IMR-90 (cell line): ENCODE results near the gene CTSC. TPM values are rescaled to one million over a fixed set of nuclear protein-coding genes. Genes with fewer than 3 reads are reported as not detected.

ENCODE experiments used
- ATAC-seq: fragments of 200-7000 bp; cut with Tn5 transposase; 2 replicates; pipeline ENCODE4 v1.9.1; 2020; ENCODE audit warnings: low read depth, mild to moderate bottlenecking, moderate library complexity
- BruUV-seq: library from RNA; stranded (reverse); fragments of 400-500 nt; replicated peaks from 2 replicates; lab custom pipeline; 2021; lab: Mats Ljungman, UMichigan
- CTCF ChIA-PET: fragments of 300-600 bp; formaldehyde crosslinking; extraction: SDS; loops from one replicate; lab custom pipeline; 2021; ENCODE audit warnings: antibody characterized with exemption; lab: Yijun Ruan, JAX
- POLR2A ChIA-PET: fragments of 300-600 bp; sonication (Branson Sonifier 250); formaldehyde crosslinking; loops from one replicate; lab custom pipeline; 2022; ENCODE audit warnings: antibody characterized with exemption; ENCODE audit not compliant: unreplicated experiment; lab: Charles Lee
- DNase-seq: peaks from one replicate; pipeline ENCODE4 v3.0.0; 2013
- H2AFZ ChIP-seq: replicated peaks from 2 replicates; pipeline ENCODE3; 2013; ENCODE audit warnings: low read length, mild to moderate bottlenecking; ENCODE audit not compliant: poor library complexity
- H2AK5ac ChIP-seq: 2 replicates; pipeline ENCODE4 v1.6.1; 2013; ENCODE audit warnings: low read depth, low read length, inconsistent platforms
- H2AK9ac ChIP-seq: replicated peaks from 2 replicates; pipeline ENCODE3; 2013; ENCODE audit warnings: mild to moderate bottlenecking, low read depth, low read length, moderate library complexity; ENCODE audit not compliant: poor library complexity
- H2BK120ac ChIP-seq: 2 replicates; pipeline ENCODE4 v1.6.1; 2013; ENCODE audit warnings: low read depth, low read length, inconsistent platforms
- H2BK15ac ChIP-seq: 3 replicates; pipeline ENCODE4 v1.6.1; 2013; ENCODE audit warnings: low read depth, low read length, inconsistent platforms
- H2BK20ac ChIP-seq: 2 replicates; pipeline ENCODE4 v1.6.1; 2013; ENCODE audit warnings: low read depth, mild to moderate bottlenecking, inconsistent platforms, low read length, moderate library complexity
- H2BK5ac ChIP-seq: 2 replicates; pipeline ENCODE4 v1.6.1; 2013; ENCODE audit warnings: mild to moderate bottlenecking, low read depth, low read length, inconsistent platforms; ENCODE audit not compliant: poor library complexity, severe bottlenecking
- H3K14ac ChIP-seq: replicated peaks from 2 replicates; pipeline ENCODE4 v1.6.1; 2013; ENCODE audit warnings: low read depth, low read length, inconsistent platforms
- H3K18ac ChIP-seq: 2 replicates; pipeline ENCODE4 v1.6.1; 2013; ENCODE audit warnings: low read depth, low read length, control low read depth
- H3K23ac ChIP-seq: 2 replicates; pipeline ENCODE4 v1.6.1; 2013; ENCODE audit warnings: low read depth, low read length, inconsistent platforms
- H3K27ac ChIP-seq: 2 replicates; pipeline ENCODE4 v1.5.1; 2013; ENCODE audit warnings: mild to moderate bottlenecking, control low read depth, low read length; ENCODE audit not compliant: insufficient read depth
- H3K27me3 ChIP-seq: 2 replicates; pipeline ENCODE4 v1.6.1; 2013; ENCODE audit warnings: low read length; ENCODE audit not compliant: control insufficient read depth, insufficient read depth
- H3K36me3 ChIP-seq: 2 replicates; pipeline ENCODE4 v1.6.1; 2013; ENCODE audit warnings: low read length, mixed read lengths; ENCODE audit not compliant: control insufficient read depth, insufficient read depth
- H3K4ac ChIP-seq: 2 replicates; pipeline ENCODE4 v1.6.1; 2013; ENCODE audit warnings: low read depth, low read length, inconsistent platforms
- H3K4me1 ChIP-seq: 2 replicates; pipeline ENCODE4 v1.6.1; 2013; ENCODE audit warnings: low read length, mixed read lengths; ENCODE audit not compliant: control insufficient read depth, insufficient read depth
- H3K4me2 ChIP-seq: 2 replicates; pipeline ENCODE4 v1.6.1; 2013; ENCODE audit warnings: low read depth, mild to moderate bottlenecking, control low read depth, low read length, moderate library complexity
- H3K4me3 ChIP-seq: 2 replicates; pipeline ENCODE4 v1.5.1; 2013; ENCODE audit warnings: low read depth, mild to moderate bottlenecking, control low read depth, low read length, moderate library complexity; ENCODE audit not compliant: insufficient read depth
- H3K56ac ChIP-seq: 2 replicates; pipeline ENCODE4 v1.6.1; 2013; ENCODE audit warnings: low read length, inconsistent platforms; ENCODE audit not compliant: insufficient read depth; ENCODE audit errors: extremely low read depth
- H3K79me1 ChIP-seq, 2 experiments: 2 replicates each; pipeline ENCODE4 v1.6.1; 2013; ENCODE audit warnings: low read length in 2 of 2, inconsistent platforms in 1 of 2, low read depth in 1 of 2
- H3K9ac ChIP-seq: 2 replicates; pipeline ENCODE4 v1.6.1; 2013; ENCODE audit warnings: low read depth, low read length, control low read depth
- H3K9me1 ChIP-seq: 2 replicates; pipeline ENCODE4 v1.6.1; 2013; ENCODE audit warnings: low read length, inconsistent platforms; ENCODE audit not compliant: insufficient read depth
- H3K9me3 ChIP-seq: 2 replicates; pipeline ENCODE4 v1.6.1; 2013; ENCODE audit warnings: low read length; ENCODE audit not compliant: control insufficient read depth, insufficient read depth
- H4K20me1 ChIP-seq: 2 replicates; pipeline ENCODE4 v1.6.1; 2013; ENCODE audit warnings: low read length, inconsistent platforms; ENCODE audit not compliant: insufficient read depth
- H4K5ac ChIP-seq: 2 replicates; pipeline ENCODE4 v1.6.1; 2013; ENCODE audit warnings: mild to moderate bottlenecking, low read depth, low read length, control low read depth
- H4K8ac ChIP-seq, 2 experiments: 2 replicates each; pipeline ENCODE4 v1.6.1; 2013; ENCODE audit warnings: low read depth in 2 of 2, low read length in 2 of 2, control low read depth in 1 of 2, inconsistent platforms in 1 of 2
- H4K91ac ChIP-seq: 2 replicates; pipeline ENCODE4 v1.6.1; 2013; ENCODE audit warnings: low read depth, low read length, inconsistent platforms; ENCODE audit not compliant: insufficient read depth
- CEBPB ChIP-seq: IDR thresholded peaks from 2 replicates; pipeline ENCODE4 v1.6.1; 2012; ENCODE audit warnings: low read depth, low read length, improper control_type of control experiment
- CHD1 ChIP-seq: IDR thresholded peaks from 2 replicates; pipeline ENCODE4 v1.6.1; 2012; ENCODE audit warnings: low read depth, low read length, improper control_type of control experiment
- SMC3 ChIP-seq: fragments of 150-350 bp; IDR thresholded peaks from 2 replicates; pipeline ENCODE4 v1.6.1; 2016; ENCODE audit warnings: low read depth, mild to moderate bottlenecking, antibody characterized with exemption, low read length, moderate library complexity
- WGBS, 2 experiments: methylation state at CpG; one replicate each; pipeline versions ENCODE4 v1.1.5 to v1.1.7; 2013; ENCODE audit warnings: missing lambda C conversion rate in 2 of 2; ENCODE audit not compliant: insufficient read length in 1 of 2; ENCODE audit errors: extremely low coverage in 2 of 2; 5-methylcytosine and 5-hydroxymethylcytosine counted together
- dilution Hi-C: fragments of 300-500 bp; cut with HindIII; formaldehyde crosslinking; loops from one replicate; pipeline ENCODE4 v1.14.3; 2018; ENCODE audit warnings: low sequenced_read_pairs; ENCODE audit not compliant: unreplicated experiment
- in situ Hi-C: fragments of 300-500 bp; cut with MboI; formaldehyde crosslinking; loops from 3 replicates; pipeline ENCODE4 v1.14.3; 2019; ENCODE audit warnings: low sequenced_read_pairs, inconsistent platforms, mixed read lengths
- intact Hi-C: fragments of 100-400 bp; cut with micrococcal nuclease; formaldehyde crosslinking; loops from 2 replicates; pipeline ENCODE4 v1.10.0; 2022
- polyA plus RNA-seq, 3 experiments: library from polyadenylated mRNA; depleted of rRNA; stranded (reverse); fragments of >200 nt; gene quantifications; 2 replicates each; pipeline ENCODE4 v1.2.3, GENCODE V29; 2012; ENCODE audit warnings: low replicate concordance in 1 of 3
- total RNA-seq: library from RNA; depleted of rRNA; stranded (reverse); fragments of >200 nt; gene quantifications from 2 replicates; pipeline ENCODE4 v1.2.3, GENCODE V29; 2012
- TF ChIP-seq, protein P1 (sequence below): conservative IDR thresholded peaks from 2 replicates; pipeline ENCODE4 v1.5.1; 2012; ENCODE audit warnings: mild to moderate bottlenecking, low read depth, low read length, improper control_type of control experiment
- TF ChIP-seq, protein P2 (sequence below): fragments of 150-350 bp; IDR thresholded peaks from 2 replicates; pipeline ENCODE4 v1.6.1; 2016; ENCODE audit warnings: low read depth, mild to moderate bottlenecking, low read length, moderate library complexity, borderline replicate concordance

The CTSC gene
- total and polyA plus RNA-seq, 2 of the 4 experiments (the other 2 are of a cell fraction): 208 to 299 TPM

DNA sequence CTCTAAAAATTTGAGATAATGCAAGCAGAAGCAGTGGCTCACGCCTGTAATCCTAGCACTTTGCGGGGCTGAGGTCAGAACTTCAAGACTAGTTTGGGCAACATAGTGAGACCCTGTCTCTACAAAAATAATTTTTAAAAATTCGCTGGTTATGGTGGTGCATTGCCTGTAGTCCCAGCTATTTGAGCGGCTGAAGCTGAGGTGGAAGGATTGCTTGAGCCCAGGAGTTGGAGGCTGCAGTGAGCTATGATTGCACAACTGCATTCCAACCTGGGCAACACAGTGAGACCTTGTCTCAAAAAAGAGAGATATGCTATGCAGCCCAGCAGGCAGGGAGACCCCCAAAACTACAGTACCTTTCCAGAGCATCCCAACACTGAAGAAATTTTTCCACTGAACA lies 2.3 kb downstream of the CTSC start:
- Histone ChIP-seq H3K27ac (0 out of 2 replicates have a peak overlapping the region, but pooled peaks have one; percentile 20), H2AK5ac (no peak overlapping the region; the same call in 1 of the 2 replicates), H3K36me3 (peaks cover 29% of the 10 kb centered on the region), H3K18ac (no peak overlapping the region; the same call in 1 of the 2 replicates), H3K4me3 (peak overlapping the region; percentile 96), H3K56ac (no peak overlapping the region), H3K4ac (peak overlapping the region; percentile 32; the same call in 1 of the 2 replicates), H2BK5ac (peak overlapping the region; percentile 28), H3K23ac (no peak overlapping the region), H3K9ac (no peak overlapping the region), H2BK15ac (no peak overlapping the region), H2AFZ (no peak overlapping the region), H2AK9ac (no peak overlapping the region), H3K79me1 (peaks cover 16 to 66% of the 10 kb centered on the region in 2 experiments), H3K27me3 (no peaks in the 10 kb centered on the region), H4K8ac (no peak overlapping the region; a peak in 1 of 4 replicates), H3K4me2 (peak overlapping the region; percentile 79), H4K20me1 (peaks cover 23% of the 10 kb centered on the region), H3K9me1 (peaks cover 7% of the 10 kb centered on the region; the same call in 1 of the 2 replicates), H2BK20ac (peak overlapping the region; percentile 17; the same call in 1 of the 2 replicates), H3K14ac (peak overlapping the region; percentile 72), H4K5ac (no peak overlapping the region), H3K9me3 (no peaks in the 10 kb centered on the region), H2BK120ac (no peak overlapping the region), H3K4me1 (peaks cover 2% of the 10 kb centered on the region), H4K91ac (no peak overlapping the region)
- 80% methylated on average over 1 of the region's 4 CpGs; no CpG with 5 or more reads in 1 of the 2 experiments for WGBS, 2 experiments
- in situ Hi-C loops: no loop called here
- no peak for ATAC-seq
- CTCF ChIA-PET: no interaction called here
- intact Hi-C loops: no loop called here
- POLR2A ChIA-PET: interaction anchor here (0.5 to 1.1 kb wide), 2 partner anchors 20 to 67 kb away, joined by 3 read pairs; no protein-coding TSS in a partner anchor
- no peak for DNase-seq
- TF ChIP-seq CHD1 (no peak), CEBPB (peak; percentile 74), SMC3 (no peak)
- TF ChIP-seq, protein P1, sequence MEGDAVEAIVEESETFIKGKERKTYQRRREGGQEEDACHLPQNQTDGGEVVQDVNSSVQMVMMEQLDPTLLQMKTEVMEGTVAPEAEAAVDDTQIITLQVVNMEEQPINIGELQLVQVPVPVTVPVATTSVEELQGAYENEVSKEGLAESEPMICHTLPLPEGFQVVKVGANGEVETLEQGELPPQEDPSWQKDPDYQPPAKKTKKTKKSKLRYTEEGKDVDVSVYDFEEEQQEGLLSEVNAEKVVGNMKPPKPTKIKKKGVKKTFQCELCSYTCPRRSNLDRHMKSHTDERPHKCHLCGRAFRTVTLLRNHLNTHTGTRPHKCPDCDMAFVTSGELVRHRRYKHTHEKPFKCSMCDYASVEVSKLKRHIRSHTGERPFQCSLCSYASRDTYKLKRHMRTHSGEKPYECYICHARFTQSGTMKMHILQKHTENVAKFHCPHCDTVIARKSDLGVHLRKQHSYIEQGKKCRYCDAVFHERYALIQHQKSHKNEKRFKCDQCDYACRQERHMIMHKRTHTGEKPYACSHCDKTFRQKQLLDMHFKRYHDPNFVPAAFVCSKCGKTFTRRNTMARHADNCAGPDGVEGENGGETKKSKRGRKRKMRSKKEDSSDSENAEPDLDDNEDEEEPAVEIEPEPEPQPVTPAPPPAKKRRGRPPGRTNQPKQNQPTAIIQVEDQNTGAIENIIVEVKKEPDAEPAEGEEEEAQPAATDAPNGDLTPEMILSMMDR: no peak
- TF ChIP-seq, protein P2, sequence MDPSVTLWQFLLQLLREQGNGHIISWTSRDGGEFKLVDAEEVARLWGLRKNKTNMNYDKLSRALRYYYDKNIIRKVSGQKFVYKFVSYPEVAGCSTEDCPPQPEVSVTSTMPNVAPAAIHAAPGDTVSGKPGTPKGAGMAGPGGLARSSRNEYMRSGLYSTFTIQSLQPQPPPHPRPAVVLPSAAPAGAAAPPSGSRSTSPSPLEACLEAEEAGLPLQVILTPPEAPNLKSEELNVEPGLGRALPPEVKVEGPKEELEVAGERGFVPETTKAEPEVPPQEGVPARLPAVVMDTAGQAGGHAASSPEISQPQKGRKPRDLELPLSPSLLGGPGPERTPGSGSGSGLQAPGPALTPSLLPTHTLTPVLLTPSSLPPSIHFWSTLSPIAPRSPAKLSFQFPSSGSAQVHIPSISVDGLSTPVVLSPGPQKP: no peak
- dilution Hi-C loops: no loop called here
- BruUV-seq: no TSS peak
